HG02938 (cell line): Measurements from ENCODE around the gene GPS1.

ENCODE experiments used
- ATAC-seq: cut with Tn5 transposase; IDR thresholded peaks from one replicate; pipeline ENCODE4 v1.9.1; 2021; ENCODE audit warnings: mild to moderate bottlenecking, moderate library complexity; ENCODE audit not compliant: unreplicated experiment

GPS1 gene

DNA sequence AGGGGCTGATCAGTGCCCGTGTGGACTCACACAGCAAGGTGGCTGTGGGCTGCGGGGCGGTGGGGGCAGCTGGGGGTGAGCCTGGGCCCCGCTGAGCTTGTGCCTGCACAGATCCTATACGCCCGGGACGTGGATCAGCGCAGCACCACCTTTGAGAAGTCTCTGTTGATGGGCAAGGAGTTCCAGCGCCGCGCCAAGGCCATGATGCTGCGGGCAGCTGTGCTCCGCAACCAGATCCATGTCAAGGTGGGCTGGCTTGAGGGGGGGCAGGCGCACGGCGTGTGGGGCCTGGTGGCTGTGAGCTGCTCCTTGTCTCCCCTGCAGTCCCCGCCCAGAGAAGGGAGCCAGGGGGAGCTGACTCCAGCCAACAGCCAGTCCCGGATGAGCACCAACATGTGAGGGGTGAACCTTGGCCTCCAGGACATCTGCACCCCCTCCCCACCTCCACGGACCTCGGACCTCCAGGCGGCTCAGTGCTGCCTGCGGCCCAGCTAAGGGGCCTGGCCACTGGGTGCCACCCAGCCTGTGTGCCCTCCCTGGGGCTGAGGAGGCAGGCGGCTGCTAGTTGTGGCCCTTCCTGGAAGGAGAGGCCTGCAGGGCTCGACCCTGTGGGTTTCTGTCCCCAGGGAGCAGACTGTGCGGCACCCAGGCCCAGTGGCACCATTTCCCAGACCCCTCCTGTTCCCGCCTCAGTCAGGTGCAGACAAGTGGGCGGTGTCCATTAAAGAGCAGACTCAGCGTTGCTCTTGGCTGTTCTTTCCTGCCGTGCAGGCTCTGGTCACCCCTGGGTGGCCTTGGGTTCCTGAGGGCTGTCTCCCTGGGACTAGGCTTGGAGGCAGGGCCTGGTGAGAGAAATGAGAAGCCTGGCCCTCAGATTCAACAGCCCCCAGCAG, 5.3 kb downstream of the GPS1 start:
- no peak for ATAC-seq

DNA sequence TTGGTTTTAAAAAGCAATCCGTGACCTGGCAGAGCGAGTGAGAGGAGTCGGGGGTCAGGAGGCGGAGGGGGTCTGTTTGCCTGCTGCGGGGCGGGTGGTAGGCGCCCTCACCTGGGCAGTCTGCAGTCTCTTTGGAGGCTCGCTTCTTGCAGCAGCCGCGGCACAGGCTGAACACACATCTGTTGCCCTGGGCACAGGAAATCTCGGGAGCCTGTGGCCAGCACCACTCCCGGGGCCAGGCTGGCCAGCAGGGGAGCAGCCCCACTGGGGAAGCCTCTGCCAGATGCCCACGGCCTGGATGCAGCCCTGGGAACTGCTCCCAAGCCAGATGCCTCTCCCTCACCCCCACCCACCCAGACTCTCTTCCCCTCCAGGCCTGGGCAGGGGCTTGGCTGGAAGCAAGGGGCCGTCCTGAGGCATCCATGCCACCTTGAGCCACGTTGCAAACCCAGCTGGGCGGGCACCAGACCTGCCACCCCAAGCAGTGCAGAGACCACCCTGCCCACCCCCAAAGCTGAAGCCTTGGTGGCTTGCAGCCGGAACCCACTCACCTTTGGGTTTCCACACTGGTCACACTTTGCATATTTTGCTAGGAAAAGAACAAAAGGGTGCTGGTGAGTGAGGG, 6.6 kb downstream of the GPS1 start:
- no peak for ATAC-seq

DNA sequence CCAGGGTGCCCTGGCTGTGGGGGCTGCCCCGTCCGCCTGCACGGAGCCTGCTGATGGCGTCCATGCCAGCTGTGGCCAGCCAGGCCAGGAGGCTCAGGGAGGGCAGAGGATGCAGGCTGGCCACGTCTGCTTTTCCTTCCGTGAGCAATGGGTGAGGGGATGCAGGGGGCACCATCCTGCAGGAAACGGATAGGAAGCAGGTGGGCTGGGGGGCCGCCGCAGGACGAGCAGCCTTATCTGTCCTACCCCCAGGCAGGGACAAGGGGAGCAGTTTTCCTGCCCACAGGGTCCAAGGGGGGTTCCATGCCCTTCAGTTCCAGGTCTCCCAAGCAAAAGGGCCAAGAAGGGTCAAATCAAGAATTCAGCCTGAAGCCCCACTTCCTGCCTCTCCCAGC, 7.2 kb downstream of the GPS1 start:
- no peak for ATAC-seq

DNA sequence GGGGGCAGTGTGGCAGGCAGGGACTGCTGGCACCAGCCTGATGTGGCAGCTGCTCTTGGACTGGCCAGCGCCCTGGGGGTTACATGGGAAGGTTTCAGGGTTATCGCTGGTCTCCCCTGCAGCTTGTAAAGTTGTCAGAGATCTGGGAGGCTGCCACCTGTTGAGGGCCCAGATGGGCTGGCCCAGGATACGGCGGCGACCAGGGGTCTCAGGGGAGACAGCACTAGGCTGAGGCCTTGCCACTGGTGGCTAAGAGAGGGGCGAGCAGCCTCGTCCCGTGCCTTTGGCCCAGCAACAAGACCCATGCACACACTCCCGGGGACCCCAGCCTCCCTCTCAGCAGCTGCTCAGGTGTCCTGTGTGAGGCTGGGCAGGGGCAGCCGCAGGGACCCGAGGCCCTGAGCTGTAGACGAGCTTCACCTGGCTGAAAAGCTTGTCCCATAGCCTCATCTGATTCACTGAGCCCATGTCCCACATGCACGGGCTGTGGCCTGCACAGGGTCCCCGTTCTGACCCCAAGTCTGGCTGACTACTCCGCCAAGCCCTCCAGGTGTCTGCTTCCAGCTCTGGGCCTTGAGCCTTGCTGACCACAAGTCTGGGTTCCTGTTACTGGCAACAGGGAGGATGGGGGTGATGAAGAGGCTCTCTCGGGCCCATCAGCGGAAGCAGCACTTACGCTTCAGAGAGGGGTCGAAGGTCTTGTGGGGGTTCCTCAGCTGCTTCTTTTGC, 7.7 kb downstream of the GPS1 start:
- no peak for ATAC-seq

DNA sequence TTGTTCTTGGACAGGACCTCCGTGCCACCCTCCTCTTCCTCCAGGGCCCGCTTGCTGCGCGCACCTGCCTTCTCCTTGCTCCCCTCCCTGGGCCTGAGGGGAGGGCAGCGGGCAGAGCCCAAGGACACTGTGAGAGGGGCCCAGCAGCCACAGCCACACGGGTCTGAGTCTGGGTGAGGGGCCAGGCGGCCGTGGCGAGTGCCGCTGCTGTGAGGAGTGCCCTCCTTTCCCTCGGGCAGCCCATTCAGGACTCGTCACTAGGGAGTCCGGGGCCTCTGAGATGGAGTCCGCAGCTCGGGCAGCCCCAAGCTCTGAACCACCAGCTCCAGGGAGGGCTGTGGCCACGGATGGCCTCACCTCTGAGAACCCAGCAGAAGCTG, 8.3 kb downstream of the GPS1 start:
- ATAC-seq = no peak

DNA sequence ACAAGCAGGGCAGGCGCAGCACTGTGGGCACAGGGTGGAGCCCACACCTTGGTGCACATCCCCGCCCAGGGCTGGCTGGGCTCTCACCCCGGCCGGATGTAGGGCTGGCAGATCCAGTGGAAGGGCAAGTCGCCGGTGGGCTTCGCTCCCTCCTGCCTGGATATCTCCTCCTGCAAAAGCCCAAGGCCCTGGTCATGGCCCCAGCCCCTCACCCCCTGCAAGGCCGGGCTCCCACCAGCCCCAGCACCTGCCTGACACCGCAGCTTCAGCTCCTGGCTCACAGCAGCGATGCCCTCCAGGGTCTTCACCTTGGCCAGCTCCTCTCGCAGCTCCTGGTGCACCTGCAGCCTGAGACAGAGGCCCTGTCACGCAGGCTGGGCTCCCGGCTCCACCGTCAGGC, 8.9 kb downstream of the GPS1 start:
- no peak for ATAC-seq

DNA sequence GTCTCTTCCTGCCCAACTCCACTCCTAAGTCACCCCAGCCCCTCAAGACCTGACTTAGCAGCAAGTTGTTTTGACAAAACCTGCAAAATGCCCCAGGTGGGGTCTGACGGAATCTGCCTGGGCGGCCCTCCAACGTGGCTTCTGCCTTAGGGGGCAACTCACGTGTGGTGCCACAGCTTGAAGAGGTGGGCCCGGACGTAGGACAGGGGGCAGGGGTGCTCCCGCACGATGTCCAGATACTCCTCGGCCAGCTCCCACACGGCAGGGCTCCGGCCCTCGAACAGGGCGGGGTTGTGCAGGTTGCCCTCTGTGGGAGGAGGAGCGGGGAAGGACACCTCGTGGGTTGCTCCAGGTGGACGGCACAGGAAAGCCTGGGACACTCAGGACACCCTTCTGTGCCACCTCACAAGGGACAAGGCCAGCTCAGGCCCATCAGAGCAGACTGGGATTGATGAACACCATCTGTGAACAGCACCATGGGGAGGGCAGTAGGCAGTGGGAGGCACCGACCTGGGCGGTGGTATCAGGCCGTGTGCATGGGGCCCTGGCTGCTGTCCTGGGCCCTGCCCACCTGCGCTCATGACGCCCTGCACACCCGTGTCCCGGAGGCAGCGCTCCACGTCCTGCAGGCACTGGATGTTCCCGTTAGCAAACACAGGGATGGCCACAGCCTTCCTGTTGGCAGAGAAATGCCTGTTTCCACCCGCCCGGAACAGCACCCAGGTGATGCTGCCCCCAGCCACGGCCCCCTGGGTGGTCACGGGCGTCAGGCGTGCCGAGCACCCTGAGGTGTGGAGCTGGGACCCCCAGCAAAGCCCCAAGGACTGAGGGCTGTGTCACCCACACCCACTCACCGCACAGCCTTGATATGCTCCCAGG, 9.6 kb downstream of the GPS1 start:
- ATAC-seq = no peak

DNA sequence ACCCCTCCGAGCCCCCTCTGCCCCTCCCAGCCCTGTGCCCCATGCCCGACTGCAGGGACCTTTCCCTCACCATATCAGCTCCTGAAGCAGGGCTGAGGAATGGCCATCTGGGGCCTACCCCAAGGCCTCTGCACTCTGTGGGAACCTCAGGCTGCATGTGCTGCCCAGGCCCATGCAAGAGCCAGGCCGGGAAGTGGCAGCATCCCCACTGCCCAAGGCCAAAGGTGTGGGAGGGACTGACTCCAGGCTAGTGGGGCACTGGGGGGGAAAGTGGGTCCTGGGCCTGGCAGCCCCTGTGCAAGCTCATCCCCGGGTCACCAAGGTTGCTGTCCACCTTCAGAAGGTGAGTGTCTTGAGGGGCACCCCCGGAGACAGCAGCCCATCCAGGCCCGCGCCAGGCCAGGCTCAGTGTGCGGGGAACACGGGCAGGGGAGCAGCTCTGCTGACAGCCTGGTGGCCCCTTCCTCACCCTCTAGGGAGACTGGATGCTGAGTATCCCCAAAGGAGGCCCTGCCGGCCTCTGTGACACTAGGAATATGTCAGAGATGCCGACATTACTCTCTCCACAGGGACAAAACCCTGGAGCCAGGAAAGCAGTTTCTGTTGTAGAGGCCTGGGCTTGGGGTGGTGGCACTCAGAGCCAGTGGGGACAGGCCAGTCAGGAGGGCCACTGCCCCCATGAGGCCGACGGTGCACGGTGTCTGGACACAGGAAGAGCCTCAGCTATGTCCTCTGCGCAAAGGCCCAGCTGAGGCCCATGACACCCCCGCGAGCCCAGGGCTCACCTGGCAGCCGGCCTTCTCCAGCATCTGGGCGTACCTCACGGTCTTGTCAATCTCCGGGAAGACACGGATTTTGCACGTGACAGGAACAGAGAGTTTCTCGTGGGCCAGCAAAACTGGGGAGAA, 10.6 kb downstream of the GPS1 start:
- ATAC-seq = no peak

DNA sequence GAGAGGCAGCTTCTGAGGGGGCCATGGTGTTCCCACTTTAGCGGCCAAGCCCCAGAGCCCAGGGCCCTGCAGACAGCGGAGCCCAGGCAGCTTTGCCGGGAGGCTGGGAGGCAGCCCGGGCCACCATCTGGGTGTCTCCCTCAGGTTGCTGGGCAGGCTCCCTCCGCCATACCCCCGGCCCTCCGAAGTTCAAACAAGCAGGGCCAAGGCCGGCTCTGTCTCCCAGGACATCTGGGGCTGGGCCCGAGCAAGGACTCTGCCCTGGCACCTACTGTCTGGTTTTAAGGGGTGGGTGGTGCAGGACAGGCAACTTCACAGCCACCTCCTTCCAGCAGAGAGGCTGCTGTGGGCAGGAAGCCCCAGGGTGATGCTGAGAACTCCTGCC, 11.3 kb downstream of the GPS1 start:
- no peak for ATAC-seq

DNA sequence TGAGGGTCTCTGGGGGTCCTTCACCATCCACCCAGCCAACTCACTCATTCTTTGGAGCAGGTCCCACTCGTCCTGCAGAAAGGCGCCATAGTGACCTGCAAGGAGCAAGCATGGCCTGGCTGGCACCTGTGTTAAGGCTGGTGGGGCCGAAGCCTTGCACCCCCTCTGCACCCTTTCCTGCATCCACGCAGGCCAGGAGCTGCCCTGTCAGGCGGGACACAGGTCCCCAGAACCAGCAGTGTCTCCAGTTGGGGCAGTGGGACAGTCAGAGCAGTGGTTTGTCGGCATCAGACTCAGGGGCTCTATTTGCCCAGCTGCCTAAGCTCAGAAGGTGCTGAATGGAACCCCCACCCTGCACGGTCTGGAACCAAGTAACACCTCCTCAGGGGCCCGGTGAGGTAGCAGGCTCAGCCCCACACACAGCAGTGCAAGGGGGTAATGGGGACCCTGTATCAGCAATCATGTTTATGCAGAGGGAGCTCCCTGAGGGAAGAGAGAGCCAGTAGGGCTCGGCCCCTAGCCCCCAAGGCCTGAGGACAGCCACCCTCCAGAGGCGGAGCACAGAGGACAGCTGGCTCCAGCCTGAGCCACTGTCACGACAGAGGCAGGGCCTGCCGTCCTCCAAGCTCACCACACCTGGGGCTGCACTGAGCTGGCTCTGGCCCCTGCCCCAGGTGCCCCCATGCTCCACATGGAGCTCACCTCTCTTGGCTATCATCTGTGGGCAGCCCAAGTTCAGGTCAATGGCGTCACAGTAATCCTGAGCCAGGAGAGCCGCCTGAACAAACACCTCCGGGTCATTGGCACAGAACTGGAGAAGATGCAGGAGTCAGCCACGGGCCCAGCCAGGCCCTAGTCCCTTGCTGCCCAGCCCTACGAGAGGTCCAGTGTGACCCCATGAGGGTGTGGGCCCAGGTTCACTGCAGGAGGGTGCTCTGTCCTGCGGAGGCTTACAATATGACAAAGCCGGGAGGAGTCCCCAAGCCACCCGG, 12.0 kb downstream of the GPS1 start:
- no peak for ATAC-seq

DNA sequence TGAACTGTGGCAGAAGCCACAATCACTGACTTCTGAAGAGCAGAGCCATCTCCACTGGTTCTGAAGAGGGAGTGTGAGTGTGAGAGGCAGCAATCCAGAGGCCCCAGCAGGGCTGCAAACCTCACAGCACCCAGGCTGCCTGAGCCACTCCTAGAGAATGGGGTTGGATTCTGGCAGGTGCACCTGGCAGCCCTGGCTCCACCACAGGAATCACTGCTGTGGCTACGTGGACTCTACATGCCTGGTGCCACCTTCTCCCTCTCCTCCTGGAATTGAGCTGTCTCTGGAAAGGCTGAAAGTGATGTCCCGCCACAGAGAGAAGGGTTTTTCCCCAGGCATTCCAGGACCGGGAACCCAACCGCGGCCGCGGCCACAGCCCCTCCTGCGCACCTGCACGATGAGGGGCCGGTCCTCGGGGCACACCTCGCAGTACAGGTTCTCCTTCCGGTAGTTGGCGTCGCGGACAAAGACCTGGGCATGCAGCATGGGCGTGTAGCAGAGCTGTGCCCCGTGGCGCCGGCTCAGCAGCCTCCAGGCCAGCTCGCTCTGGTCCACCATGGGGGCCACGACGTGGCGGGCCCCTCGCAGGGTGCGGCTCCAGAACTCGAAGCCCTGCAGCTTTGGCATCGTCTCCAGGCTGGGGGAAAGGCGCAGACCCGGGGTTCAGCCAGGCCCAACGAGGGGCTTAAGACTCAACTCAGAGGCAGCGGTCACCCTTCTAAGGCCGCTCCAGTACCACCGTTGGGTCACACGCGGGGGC, 12.9 kb downstream of the GPS1 start:
- ATAC-seq = no peak

DNA sequence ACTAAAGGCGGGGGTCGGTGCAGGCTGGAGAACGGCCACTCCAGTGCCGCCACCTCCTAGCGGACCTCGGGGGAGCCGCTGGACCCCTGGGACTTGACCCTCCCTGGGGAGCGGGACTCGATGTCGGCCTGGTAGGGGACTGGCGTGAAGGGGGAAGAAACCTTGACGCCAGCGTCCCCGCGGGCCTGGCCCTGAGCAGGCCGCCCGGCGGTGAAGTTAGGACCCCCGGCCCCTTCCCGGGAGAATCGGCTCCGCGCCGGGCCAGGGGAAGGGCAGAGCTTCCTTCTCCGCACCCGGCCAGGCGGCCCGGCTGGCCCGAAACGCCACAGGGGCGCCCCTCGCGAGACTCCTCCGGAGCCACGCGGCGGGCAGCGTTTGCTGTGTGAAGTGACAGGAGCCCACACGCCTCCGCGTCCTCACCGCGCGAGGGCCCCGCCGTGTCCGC, 13.5 kb downstream of the GPS1 start:
- no peak for ATAC-seq

DNA sequence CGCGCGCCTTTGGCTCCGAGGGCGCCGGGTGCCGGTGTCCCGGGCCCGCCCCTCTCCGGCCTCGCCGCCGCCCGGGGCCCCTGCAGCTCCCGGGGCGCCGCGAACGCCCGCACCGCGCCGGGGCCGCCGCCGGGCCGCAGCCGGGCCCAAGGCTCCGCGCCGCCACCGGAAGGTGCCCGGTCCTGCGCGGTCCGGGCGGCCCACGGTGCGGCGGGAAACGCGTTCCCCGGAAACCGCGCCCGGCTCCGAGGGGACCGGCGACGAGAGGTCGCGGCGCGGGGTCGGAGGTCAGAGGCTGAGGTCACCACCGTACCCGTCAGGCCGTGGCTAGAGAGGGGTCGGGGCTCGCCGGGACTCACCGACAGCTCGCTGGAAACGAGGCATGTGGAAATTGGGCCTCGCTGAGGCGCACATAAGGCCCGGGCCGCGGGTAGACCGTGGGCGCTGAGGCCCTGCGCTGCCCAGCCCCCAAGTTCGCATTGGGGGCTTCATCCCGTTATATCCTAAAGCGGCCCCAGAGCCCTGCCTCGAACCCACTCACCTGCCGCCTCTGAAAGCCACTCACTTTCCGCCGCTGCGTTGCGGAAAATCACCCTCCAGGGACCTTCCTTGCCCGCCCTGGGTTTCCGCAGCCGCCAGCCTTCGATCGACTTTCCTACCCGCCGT, 14.1 kb downstream of the GPS1 start, which contains the start of gene DUS1L:
Gene DUS1L, minus strand, starts transcription at position 167 of the 666 bp plus-strand sequence. CDS start 745 bp downstream, outside the sequence.
- no peak for ATAC-seq

DNA sequence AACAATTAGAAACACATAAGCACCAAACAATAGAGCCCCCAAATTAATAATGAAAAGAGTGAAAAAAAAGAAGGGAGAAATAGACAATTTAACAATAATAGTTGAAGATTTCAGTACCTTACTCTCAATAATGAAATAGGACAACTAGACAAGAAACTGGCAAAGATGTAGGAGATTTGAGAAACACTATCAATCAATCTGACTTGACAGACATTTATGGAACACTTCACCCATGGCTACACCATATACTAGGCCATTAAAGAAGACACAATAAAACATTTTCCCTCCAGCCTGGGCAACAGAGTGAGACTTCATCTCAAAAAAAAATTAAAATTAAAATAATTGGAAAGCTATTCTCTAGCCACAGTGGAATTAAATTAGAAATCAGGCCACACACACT, 18.9 kb downstream of the GPS1 start:
- no peak for ATAC-seq

DNA sequence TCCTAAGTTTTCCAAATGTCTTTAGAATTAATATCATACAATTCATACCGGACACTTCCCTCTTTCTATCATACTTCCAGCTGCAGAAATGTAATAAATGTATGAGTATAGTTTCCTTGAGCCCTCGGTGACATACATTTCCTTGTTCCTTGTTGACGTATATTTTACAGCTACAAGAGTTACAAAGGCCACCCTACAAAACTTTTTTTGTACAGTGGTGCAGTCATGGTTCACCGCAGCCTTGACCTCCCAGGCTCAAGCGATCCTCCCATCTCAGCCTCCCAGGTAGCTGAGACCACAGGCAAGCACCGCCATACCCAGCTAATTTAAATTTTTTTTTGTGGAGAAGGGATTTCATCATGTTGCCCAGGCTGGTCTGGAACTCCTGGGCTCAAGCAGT, 21.1 kb downstream of the GPS1 start:
- ATAC-seq = no peak

DNA sequence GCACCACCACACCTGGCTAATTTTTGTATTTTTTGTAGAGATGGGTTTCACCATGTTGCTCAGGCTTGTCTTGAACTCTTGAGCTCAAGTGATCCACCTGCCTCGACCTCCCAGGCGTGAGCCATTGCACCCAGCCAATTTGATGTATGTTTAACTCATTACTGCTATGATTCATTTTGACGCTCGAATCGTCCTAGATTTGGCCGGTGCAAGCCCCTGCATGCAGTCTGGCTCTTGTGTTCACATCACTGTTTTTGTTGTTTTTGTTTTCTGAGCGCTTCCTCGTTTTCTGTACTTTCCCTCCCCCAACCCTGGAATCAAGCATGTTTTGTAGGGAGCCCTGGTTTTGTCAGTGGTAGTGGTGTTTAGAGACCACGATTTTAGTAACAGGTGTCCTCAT, 21.7 kb downstream of the GPS1 start:
- ATAC-seq = no peak
